SK-N-SH (cell line): ENCODE results near the gene TADA3. TPM values are rescaled to one million over a fixed set of nuclear protein-coding genes. Genes with fewer than 3 reads are reported as not detected.

ENCODE experiments used
- CTCF ChIA-PET: fragments of 300-600, 350-600 bp; formaldehyde crosslinking; extraction: SDS; loops from one replicate; lab custom pipeline; 2021; lab: Yijun Ruan, JAX
- POLR2A ChIA-PET: fragments of 350-600 bp; sonication (Branson Sonifier 250); formaldehyde crosslinking; extraction: SDS; loops from one replicate; lab custom pipeline; 2020; ENCODE audit warnings: antibody characterized with exemption, inconsistent platforms; lab: Yijun Ruan, JAX
- DNase-seq: peaks from one replicate; pipeline ENCODE4 v3.0.0; 2012
- H2AFZ ChIP-seq: fragments of 200-600 bp; sonication (generic); 2 replicates; pipeline ENCODE4 v1.8.1; 2016; ENCODE audit warnings: antibody characterized with exemption, mild to moderate bottlenecking, low read depth
- H3F3A ChIP-seq: fragments of 200-600 bp; sonication (generic); replicated peaks from 2 replicates; pipeline ENCODE3; 2016; ENCODE audit warnings: antibody characterized with exemption, mild to moderate bottlenecking; ENCODE audit not compliant: insufficient read depth
- H3K27ac ChIP-seq, 2 experiments: fragments of 200-500 bp in 1 of 2; fragments of 200-600 bp in 1 of 2; sonication (Bioruptor generic) in 1 of 2; sonication (generic), shearing (Covaris generic) in 1 of 2; 2 replicates each; pipeline versions ENCODE4 v1.5.1 to v1.6.1; 2014 to 2016; ENCODE audit warnings: low read depth in 2 of 2, inconsistent platforms in 1 of 2, low read length in 1 of 2, mild to moderate bottlenecking in 1 of 2, mixed read lengths in 1 of 2
- H3K27me3 ChIP-seq: fragments of 200-600 bp; sonication (generic), shearing (Covaris generic); 2 replicates; pipeline ENCODE4 v1.6.1; 2016; ENCODE audit warnings: mixed run types; ENCODE audit not compliant: insufficient read depth
- H3K36me3 ChIP-seq, 2 experiments: fragments of 200-500 bp in 1 of 2; fragments of 200-600 bp in 1 of 2; sonication (Bioruptor generic) in 1 of 2; sonication (generic) in 1 of 2; replicated peaks in 1 of 2; 2 replicates each; pipeline versions ENCODE3 to v1.5.1; 2014 to 2016; ENCODE audit warnings: low read length in 1 of 2, mild to moderate bottlenecking in 1 of 2; ENCODE audit not compliant: insufficient read depth in 2 of 2, control insufficient read depth in 1 of 2
- H3K4me1 ChIP-seq, 2 experiments: fragments of 200-500 bp in 1 of 2; fragments of 200-600 bp in 1 of 2; sonication (Bioruptor generic) in 1 of 2; sonication (generic), shearing (Covaris generic) in 1 of 2; 2 replicates each; pipeline versions ENCODE4 v1.5.1 to v1.6.1; 2014 to 2016; ENCODE audit warnings: low read depth in 1 of 2, low read length in 1 of 2, mixed run types in 1 of 2; ENCODE audit not compliant: insufficient read depth in 2 of 2, control insufficient read depth in 1 of 2
- H3K4me2 ChIP-seq: fragments of 200-600 bp; sonication (generic), shearing (Covaris generic); 2 replicates; pipeline ENCODE4 v1.6.1; 2017; ENCODE audit warnings: mixed run types
- H3K4me3 ChIP-seq, 2 experiments: fragments of 200-500 bp in 1 of 2; fragments of 200-600 bp in 1 of 2; sonication (Bioruptor generic) in 1 of 2; sonication (generic), shearing (Covaris generic) in 1 of 2; 2 replicates each; pipeline versions ENCODE4 v1.5.1 to v1.8.1; 2014 to 2016; ENCODE audit warnings: low read depth in 2 of 2, inconsistent platforms in 1 of 2, low read length in 1 of 2, mild to moderate bottlenecking in 1 of 2, mixed read lengths in 1 of 2, moderate library complexity in 1 of 2
- H3K79me2 ChIP-seq: fragments of 200-600 bp; sonication (generic); 2 replicates; pipeline ENCODE4 v1.8.1; 2017; ENCODE audit warnings: mild to moderate bottlenecking; ENCODE audit not compliant: insufficient read depth
- H3K9ac ChIP-seq: fragments of 200-600 bp; sonication (generic); 2 replicates; pipeline ENCODE4 v1.6.1; 2017; ENCODE audit warnings: mixed run types
- H3K9me2 ChIP-seq: fragments of 200-600 bp; sonication (generic); 2 replicates; pipeline ENCODE4 v1.6.1; 2017; ENCODE audit warnings: mixed run types
- H3K9me3 ChIP-seq: fragments of 200-600 bp; sonication (generic); 2 replicates; pipeline ENCODE4 v1.6.1; 2017; ENCODE audit warnings: mixed run types, mild to moderate bottlenecking, moderate library complexity
- H4K20me1 ChIP-seq: fragments of 200-600 bp; sonication (generic); 2 replicates; pipeline ENCODE4 v1.6.1; 2017; ENCODE audit warnings: mild to moderate bottlenecking, mixed run types; ENCODE audit not compliant: insufficient read depth
- ELF1 ChIP-seq: IDR thresholded peaks from 2 replicates; pipeline ENCODE4 v1.4.0; 2012
- EP300 ChIP-seq, 2 experiments: IDR thresholded peaks; 2 replicates each; pipeline versions ENCODE4 v1.4.0 to v1.6.1; 2012; ENCODE audit warnings: borderline replicate concordance in 1 of 2, low read depth in 1 of 2, low read length in 1 of 2
- EZH2phosphoT487 ChIP-seq: fragments of 200-600 bp; sonication (generic); IDR thresholded peaks from 2 replicates; pipeline ENCODE4 v1.6.1; 2017; ENCODE audit warnings: low read depth, mixed run types, mild to moderate bottlenecking, antibody characterized with exemption, moderate library complexity, borderline replicate concordance
- FOSL2 ChIP-seq: IDR thresholded peaks from 2 replicates; pipeline ENCODE4 v1.4.0; 2012; ENCODE audit warnings: low read depth, mild to moderate bottlenecking, moderate library complexity, borderline replicate concordance
- FOXJ3 ChIP-seq: sonication (generic); formaldehyde crosslinking; IDR thresholded peaks from 2 replicates; pipeline ENCODE4 v1.5.1; 2020; ENCODE audit warnings: mild to moderate bottlenecking, missing genetic modification reagents
- GABPA ChIP-seq: IDR thresholded peaks from 2 replicates; pipeline ENCODE4 v1.4.0; 2012; ENCODE audit warnings: low read depth, mild to moderate bottlenecking
- GATA2 ChIP-seq: sonication (generic); formaldehyde crosslinking; IDR thresholded peaks from 2 replicates; pipeline ENCODE4 v1.5.0; 2020; ENCODE audit warnings: mild to moderate bottlenecking, missing genetic modification reagents
- JUND ChIP-seq: IDR thresholded peaks from 2 replicates; pipeline ENCODE4 v1.4.0; 2012
- MAX ChIP-seq: IDR thresholded peaks from 2 replicates; pipeline ENCODE4 v1.4.0; 2012; ENCODE audit warnings: low read depth
- NFIC ChIP-seq: IDR thresholded peaks from 2 replicates; pipeline ENCODE4 v1.4.0; 2012; ENCODE audit warnings: borderline replicate concordance
- NRF1 ChIP-seq: IDR thresholded peaks from 2 replicates; pipeline ENCODE4 v1.6.1; 2012; ENCODE audit warnings: low read depth, mild to moderate bottlenecking, low read length
- POLR2AphosphoS5 ChIP-seq: IDR thresholded peaks from 2 replicates; pipeline ENCODE4 v1.6.1; 2012; ENCODE audit warnings: low read depth, low read length
- RCOR1 ChIP-seq: fragments of 150-350 bp; IDR thresholded peaks from 2 replicates; pipeline ENCODE4 v1.6.1; 2017; ENCODE audit warnings: antibody characterized with exemption, low read length
- RFX5 ChIP-seq: IDR thresholded peaks from 2 replicates; pipeline ENCODE4 v1.6.1; 2012; ENCODE audit warnings: mild to moderate bottlenecking, improper control_type of control experiment, low read length
- SIN3A ChIP-seq: IDR thresholded peaks from 2 replicates; pipeline ENCODE4 v1.6.1; 2012; ENCODE audit warnings: low read depth, mild to moderate bottlenecking, low read length, moderate library complexity, borderline replicate concordance
- SMC3 ChIP-seq: IDR thresholded peaks from 2 replicates; pipeline ENCODE4 v1.6.1; 2012; ENCODE audit warnings: low read depth, low read length, improper control_type of control experiment
- WGBS: methylation state at CpG from one replicate; pipeline ENCODE4 v1.1.6; 2017; ENCODE audit warnings: low lambda C conversion rate; 5-methylcytosine and 5-hydroxymethylcytosine counted together
- polyA plus RNA-seq, 3 experiments: library from polyadenylated mRNA; depleted of rRNA; stranded (reverse); fragments of >200 nt; gene quantifications; 2 replicates each; pipeline ENCODE4 v1.2.3, GENCODE V29; 2012
- TF ChIP-seq, protein P1 (sequence below): IDR thresholded peaks from 2 replicates; pipeline ENCODE4 v1.4.0; 2012; ENCODE audit warnings: low read depth, borderline replicate concordance
- TF ChIP-seq, protein P2 (sequence below): fragments of 150-350 bp; IDR thresholded peaks from 2 replicates; pipeline ENCODE4 v1.6.1; 2017; ENCODE audit warnings: antibody characterized with exemption, low read length, low read depth, borderline replicate concordance
- TF ChIP-seq, protein P3 (sequence below): IDR thresholded peaks from 2 replicates; pipeline ENCODE4 v1.4.0; 2012; ENCODE audit warnings: low read depth, borderline replicate concordance

TADA3 gene
- polyA plus RNA-seq, 1 of the 3 experiments (the other 2 are of a cell fraction) = 102 TPM

DNA sequence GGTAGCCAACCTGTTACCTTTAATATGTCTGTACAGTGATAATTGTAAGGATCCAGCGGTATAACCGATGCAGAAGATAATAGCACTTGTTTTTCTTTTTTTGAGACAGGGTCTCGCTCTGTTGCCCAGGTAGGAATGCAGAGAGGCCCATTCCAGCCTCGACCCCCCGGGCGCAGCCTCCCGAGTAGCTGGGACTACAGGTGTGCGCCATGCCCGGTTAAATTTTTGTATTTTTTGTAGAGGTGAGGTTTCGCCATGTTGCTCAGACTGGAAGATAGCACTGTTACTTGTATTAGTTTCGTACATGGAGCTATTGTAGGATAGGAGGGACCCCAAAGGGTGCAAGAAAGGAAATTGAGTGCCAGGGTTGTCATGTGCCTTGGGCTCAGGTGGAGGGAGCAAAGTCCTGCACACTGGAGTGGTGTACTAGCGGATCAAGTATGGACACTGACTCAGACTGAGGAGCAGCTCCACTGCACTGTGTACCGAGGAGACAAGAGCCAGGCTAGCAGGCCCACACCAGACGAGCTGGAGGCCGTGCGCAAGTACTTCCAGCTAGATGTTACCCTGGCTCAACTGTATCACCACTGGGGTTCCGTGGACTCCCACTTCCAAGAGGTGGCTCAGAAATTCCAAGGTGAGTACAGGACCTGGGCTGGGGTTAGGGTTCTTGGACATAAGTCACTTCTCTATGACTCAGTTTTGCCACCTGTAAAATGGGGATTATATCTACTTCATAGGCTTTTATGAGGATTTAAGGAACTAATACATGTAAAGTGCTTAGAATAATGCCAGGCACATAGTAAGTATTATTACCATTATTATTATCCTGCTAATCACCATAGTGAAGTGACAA, 41.5 kb downstream of the TADA3 start:
- peak overlapping the region; percentile 93 to 99 for H3K27ac ChIP-seq
- ChIA-PET POLR2A (interaction anchor here (1.1 to 3.3 kb wide), 5 partner anchors 12 to 354 kb away, joined by 3 to 22 read pairs (median 4); partner anchors contain the start of genes BRPF1 and CAMK1), CTCF (interaction anchor here (0.9 kb wide), 1 partner anchor 195 kb away, joined by 4 read pairs; no protein-coding TSS in a partner anchor)
- peak overlapping the region; percentile 97 for H3K4me2 ChIP-seq
- WGBS = 24% methylated on average over 15 of the region's 17 CpGs
- no peaks in the 10 kb centered on the region for H3K9me2 ChIP-seq
- peaks cover 17 to 20% of the 10 kb centered on the region in 2 experiments for H3K4me1 ChIP-seq
- no peak for TF ChIP-seq SMC3
- no peaks in the 10 kb centered on the region for H3K27me3 ChIP-seq
- H3K9me3 ChIP-seq = no peaks in the 10 kb centered on the region
- H4K20me1 ChIP-seq = no peaks in the 10 kb centered on the region
- DNase-seq = no peak
- H3K79me2 ChIP-seq = peaks cover 31% of the 10 kb centered on the region
- H3K9ac ChIP-seq = peak overlapping the region; percentile 74
- H2AFZ ChIP-seq = peak overlapping the region; percentile 85; the same call in 1 of the 2 replicates
- H3K36me3 ChIP-seq = peaks cover 33 to 39% of the 10 kb centered on the region in 2 experiments
- H3K4me3 ChIP-seq = peak overlapping the region; percentile 79 to 99
- H3F3A ChIP-seq = peaks cover 28% of the 10 kb centered on the region

- Histone ChIP-seq H3K9ac (peak within 1 kb of the TSS; percentile 74), H3K9me2 (no peaks in the 10 kb centered on the region), H3K4me2 (peak within 1 kb of the TSS; percentile 97), H3K27ac (peak within 1 kb of the TSS; percentile 93 to 99), H3F3A (peaks cover 30% of the 10 kb centered on the region), H3K27me3 (no peaks in the 10 kb centered on the region), H3K4me1 (peaks cover 17 to 24% of the 10 kb centered on the region in 2 experiments), H4K20me1 (no peaks in the 10 kb centered on the region), H3K36me3 (peaks cover 37 to 48% of the 10 kb centered on the region in 2 experiments), H3K4me3 (peak within 1 kb of the TSS; percentile 79 to 99), H3K9me3 (no peaks in the 10 kb centered on the region), H2AFZ (peak within 1 kb of the TSS; percentile 90), H3K79me2 (peaks cover 31% of the 10 kb centered on the region)
- peak; percentile 97 for DNase-seq
- CTCF ChIA-PET = interaction anchor here (0.9 to 1.3 kb wide), 4 partner anchors 17 to 29 kb away, joined by 3 to 5 read pairs (median 4); partner anchors contain the start of gene BRPF1
- POLR2A ChIA-PET = interaction anchor here (0.6 to 3.3 kb wide), 16 partner anchors 12 to 387 kb away, joined by 3 to 22 read pairs (median 4); partner anchors contain the start of genes ARPC4, BRPF1, CAMK1 and MTMR14
- WGBS = 1% methylated on average over 37 of the region's 60 CpGs
- TF ChIP-seq FOSL2 (no peak), RFX5 (no peak; the same call in 1 of the 2 replicates), ELF1 (peak; percentile 60), RCOR1 (peak; percentile 35; the same call in 1 of the 2 replicates), SMC3 (peak; percentile 2; the same call in 1 of the 2 replicates), JUND (no peak; the same call in 1 of the 2 replicates), GATA2 (CRISPR knock-in tag) (no peak), MAX (peak; percentile 83), EZH2phosphoT487 (no peak), POLR2AphosphoS5 (peak; percentile 72), NFIC (peak; percentile 91), SIN3A (peak; percentile 59; the same call in 1 of the 2 replicates), GABPA (peak; percentile 76), EP300 (IDR thresholded peaks at IDR 0.05; ENCODE audit: borderline replicate concordance in 1 of 2, low read depth in 1 of 2, low read length in 1 of 2) (peak in 1 of 2 experiments; percentile 32; a peak in 2 of 4 replicates), FOXJ3 (CRISPR knock-in tag) (peak; percentile 58; the same call in 1 of the 2 replicates), NRF1 (peak; percentile 52)
- TF ChIP-seq, protein P1, sequence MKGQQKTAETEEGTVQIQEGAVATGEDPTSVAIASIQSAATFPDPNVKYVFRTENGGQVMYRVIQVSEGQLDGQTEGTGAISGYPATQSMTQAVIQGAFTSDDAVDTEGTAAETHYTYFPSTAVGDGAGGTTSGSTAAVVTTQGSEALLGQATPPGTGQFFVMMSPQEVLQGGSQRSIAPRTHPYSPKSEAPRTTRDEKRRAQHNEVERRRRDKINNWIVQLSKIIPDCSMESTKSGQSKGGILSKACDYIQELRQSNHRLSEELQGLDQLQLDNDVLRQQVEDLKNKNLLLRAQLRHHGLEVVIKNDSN = peak; percentile 10; the same call in 1 of the 2 replicates
- TF ChIP-seq, protein P2, sequence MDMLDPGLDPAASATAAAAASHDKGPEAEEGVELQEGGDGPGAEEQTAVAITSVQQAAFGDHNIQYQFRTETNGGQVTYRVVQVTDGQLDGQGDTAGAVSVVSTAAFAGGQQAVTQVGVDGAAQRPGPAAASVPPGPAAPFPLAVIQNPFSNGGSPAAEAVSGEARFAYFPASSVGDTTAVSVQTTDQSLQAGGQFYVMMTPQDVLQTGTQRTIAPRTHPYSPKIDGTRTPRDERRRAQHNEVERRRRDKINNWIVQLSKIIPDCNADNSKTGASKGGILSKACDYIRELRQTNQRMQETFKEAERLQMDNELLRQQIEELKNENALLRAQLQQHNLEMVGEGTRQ = no peak
- TF ChIP-seq, protein P3, sequence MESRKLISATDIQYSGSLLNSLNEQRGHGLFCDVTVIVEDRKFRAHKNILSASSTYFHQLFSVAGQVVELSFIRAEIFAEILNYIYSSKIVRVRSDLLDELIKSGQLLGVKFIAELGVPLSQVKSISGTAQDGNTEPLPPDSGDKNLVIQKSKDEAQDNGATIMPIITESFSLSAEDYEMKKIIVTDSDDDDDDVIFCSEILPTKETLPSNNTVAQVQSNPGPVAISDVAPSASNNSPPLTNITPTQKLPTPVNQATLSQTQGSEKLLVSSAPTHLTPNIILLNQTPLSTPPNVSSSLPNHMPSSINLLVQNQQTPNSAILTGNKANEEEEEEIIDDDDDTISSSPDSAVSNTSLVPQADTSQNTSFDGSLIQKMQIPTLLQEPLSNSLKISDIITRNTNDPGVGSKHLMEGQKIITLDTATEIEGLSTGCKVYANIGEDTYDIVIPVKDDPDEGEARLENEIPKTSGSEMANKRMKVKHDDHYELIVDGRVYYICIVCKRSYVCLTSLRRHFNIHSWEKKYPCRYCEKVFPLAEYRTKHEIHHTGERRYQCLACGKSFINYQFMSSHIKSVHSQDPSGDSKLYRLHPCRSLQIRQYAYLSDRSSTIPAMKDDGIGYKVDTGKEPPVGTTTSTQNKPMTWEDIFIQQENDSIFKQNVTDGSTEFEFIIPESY = no peak
Measured at GRCh38 chr3:9749645-9750555, 42.4 kb downstream of the TADA3 start, which contains the start of gene OGG1. OGG1 (plus strand) TSS chr3:9749952; CDS start chr3:9750287, 335 bp downstream.
